Measurements from ENCODE around the gene TENM4.

Gene TENM4

GRCh38 chr11:79440571-79441460, at the start of gene TENM4:
Gene TENM4, minus strand, starts transcription at chr11:79441030. Its CDS starts 371,086 bp downstream, at chr11:79069944.
- no peak for DNase-seq (ENCODE audit: low read depth)

GRCh38 chr11:79488286-79488685, 47.5 kb upstream of the TENM4 start:
- DNase-seq (ENCODE audit: low read depth), result no peak

DNA sequence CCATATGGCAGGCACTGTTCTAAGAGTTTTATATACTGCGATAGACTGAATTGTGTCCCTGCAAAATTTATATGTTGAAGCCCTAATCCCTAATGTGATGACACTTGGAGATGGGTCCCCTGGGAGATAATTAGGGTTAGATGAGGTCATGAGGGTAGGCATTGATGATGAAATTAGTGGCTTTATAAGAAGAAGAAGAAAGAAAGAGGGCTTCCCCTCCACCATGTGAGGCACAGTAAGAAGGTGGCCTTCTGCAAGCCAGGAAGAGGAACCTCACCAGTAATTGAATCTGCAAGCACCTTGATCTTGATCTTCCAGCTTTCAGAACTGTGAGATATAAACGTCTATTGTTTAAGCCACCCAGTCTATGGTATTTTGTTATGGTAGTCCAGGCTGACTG, 46.6 kb upstream of the TENM4 start:
- DNase-seq (ENCODE audit: low read depth), result no peak

DNA sequence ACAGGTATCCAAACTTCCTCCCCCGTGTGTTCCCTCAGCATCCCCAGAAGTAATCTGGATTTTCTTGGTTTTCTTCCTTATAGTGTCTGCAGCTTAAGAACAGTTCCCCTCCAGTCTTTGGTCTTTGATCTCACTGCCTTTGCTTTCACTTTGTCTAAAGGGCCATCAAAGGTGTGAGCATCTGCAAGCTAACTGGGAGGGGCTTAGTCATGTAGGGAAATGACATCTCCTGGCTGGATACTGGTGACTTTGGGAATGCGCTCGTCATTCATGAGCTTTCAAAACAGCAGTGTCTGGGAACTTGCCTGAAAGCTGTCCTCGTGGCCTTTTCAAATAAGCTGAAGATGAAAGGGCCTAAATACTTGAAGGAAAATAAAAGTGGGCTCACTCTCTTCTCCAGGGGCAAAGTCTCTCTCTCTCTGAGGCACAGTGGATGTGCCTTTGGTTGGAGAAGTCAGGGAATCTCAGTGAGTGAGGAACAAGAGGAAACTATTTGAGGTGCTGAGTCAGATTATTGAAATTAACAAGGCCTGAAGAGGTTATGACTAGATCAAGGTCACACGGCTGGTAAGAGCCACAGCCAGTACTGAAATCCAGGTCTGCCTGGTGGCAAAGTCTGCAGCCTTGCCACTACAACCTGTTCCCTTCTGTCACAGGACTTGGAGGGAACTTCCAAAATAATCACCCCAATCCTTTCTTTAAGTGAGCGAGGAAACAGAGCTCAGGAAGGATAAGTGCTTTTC, 45.6 kb upstream of the TENM4 start:
- no peak for DNase-seq (ENCODE audit: low read depth)

DNA sequence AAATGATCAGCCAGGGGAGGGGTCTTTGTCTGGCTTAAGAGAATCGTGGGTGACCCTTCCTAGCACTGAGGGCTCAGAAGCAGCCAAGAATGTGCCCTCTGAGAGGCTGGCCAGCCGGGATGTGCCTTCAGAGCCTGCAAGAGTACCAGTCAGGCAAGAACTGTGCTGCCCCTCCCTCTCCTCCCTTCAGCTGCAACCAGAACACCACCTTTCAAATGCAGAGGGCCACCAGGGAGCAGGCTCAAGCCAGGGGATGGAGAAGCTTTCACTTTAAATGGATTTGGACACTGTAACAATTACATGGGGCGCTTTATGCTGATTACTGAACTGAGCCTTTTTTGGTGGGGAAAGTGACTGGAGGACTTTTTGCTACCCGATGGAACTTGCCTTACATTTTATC, 44.9 kb upstream of the TENM4 start:
- no peak for DNase-seq (ENCODE audit: low read depth)

DNA sequence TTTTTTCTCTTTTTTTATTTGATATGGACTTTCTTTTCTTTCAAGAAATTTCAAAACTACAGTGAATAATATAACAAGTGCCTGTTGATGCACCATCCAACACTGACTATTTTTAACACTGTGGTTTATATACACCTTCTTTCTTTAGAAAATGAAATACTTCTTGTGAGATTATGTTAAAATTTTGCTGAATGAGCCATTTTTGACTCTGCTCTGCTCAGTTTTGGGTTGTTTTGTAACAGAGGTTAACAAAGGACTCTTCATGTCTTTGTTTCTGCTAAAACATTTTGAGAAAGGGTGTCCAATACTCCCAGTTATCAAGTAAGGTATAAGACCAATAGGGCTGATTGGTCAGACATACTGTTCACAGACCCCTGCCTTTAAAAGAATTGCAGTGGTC, 44.0 kb upstream of the TENM4 start:
- no peak for DNase-seq (ENCODE audit: low read depth)

- DNase-seq (ENCODE audit: low read depth), result no peak
Observed at GRCh38 chr11:79482800-79483199, 42.0 kb upstream of the TENM4 start.

- DNase-seq (ENCODE audit: low read depth), result no peak
Observed at GRCh38 chr11:79481795-79482194, 41.0 kb upstream of the TENM4 start.

DNA sequence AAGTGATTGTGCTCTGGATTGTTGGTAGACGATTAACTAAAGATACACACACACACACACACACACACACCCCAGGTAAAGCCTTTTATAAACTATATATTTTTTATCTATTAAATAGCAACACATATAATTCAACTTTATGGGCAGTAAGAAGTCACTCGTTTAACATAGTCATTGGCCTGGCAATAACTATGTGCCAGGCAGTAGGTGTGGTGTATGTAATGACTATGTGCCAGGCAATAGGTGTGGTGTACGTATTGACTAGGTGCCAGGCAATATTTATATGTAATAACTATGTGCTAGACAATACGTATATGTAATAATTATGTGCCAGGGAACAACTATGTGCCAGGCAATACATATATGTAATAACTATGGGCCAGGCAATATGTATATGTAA, 40.0 kb upstream of the TENM4 start:
- no peak for DNase-seq (ENCODE audit: low read depth)

- no peak for DNase-seq (ENCODE audit: low read depth)
Observed at GRCh38 chr11:79472819-79473529, 32.1 kb upstream of the TENM4 start.

GRCh38 chr11:79471071-79471844, 30.4 kb upstream of the TENM4 start:
- DNase-seq (ENCODE audit: low read depth), result no peak

DNA sequence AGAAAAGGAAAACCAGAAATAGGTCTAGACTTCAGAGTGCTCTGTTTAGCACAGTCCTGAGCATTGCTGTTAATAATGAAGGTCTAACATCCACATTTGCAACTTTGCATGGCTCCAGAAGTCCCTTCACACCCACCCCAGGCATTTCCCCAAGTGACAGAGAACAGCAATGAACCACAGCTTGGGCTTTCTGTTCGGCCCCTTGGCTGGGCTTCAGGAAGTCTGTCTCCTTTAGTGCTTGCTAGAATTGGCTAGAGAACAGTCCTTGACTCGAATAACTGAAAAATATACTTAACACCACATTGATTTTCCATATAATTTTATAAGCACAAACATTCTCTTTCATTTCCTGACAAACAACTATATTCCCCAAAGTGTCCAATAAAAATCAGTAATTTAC, 29.3 kb upstream of the TENM4 start:
- no peak for DNase-seq (ENCODE audit: low read depth)

DNA sequence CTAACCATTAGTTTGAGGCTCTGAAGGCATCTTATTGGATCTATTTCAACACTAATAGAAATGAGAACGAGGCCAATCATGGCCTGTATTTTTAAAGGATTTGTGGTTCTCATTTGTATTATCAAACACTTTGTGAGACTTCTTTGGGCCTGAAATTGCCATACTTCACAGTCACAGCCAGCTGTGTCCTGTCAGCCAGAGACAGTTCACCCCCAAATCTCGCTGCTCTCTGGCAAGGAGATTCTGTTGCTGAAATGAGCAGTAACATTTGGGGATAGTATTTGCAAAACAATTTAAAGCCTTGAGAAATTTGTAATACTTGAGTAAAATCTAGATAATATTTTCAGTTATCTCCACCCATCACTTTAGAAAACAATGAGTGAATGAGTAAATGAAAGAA, 26.9 kb upstream of the TENM4 start:
- DNase-seq (ENCODE audit: low read depth), result no peak

- DNase-seq (ENCODE audit: low read depth), result no peak
Observed at GRCh38 chr11:79466411-79466810, 25.6 kb upstream of the TENM4 start.

DNA sequence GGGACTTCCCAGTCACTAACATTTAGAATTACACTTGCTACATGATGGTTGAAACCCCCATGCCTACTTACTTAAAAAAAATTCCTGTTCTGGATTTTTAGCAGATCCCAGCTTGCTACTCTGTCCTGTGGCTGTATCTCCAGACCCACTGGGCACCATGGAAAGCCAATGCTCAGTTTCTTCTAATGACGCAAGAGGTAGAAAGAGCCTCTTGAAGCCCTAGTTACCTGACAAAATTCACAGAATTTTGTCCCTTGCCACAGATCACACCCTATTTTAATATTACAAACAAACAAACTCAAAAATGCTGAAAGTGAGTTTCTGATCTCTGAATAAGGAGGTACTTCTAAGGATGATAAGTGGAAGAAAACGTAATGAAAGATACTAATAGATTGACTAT, 24.3 kb upstream of the TENM4 start:
- DNase-seq (ENCODE audit: low read depth), result no peak

DNA sequence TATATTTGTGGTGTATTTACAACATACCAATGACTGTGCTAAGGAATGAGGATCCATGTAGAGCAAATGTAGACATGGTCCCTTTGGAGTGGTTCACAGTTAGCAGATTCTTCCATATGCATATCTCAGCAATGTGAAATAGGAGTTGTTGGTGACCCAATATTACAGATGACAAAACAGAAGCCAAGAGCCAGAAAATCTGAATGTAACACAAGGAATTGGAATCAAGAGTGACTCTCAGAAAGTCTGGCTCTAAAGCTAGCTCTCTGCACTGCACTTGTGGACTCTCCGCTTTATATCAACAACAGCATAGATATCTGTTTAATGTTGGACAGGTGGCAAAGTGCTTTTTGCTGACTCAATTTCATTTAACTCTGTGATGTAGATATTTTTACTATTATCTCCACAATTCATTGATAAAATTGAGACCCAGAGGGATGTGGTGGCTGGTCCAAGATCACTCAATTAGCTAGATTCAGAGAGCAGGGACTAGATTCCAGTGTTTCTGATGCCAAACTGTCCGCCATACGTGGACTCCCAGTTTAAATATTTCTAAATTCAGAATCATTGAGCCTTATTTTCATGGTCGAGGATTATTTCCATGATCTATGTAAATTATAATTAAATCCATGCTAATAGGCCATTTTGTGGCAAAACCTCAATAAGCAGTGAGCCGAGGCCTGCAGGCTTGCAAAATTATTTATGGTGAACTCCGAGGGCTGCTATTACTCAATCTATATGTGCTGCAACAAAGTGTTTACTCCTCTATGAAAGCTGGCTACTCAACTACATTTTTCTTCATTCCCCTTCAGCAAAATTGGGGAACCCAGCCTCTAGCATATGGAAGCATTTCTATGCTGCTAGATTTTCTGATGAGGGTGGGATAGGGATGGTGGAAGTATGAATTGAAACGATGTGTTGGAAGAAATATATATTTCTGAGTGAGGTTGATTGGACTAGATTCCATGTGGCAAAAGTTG, 21.1 kb upstream of the TENM4 start:
- no peak for DNase-seq (ENCODE audit: low read depth)

DNA sequence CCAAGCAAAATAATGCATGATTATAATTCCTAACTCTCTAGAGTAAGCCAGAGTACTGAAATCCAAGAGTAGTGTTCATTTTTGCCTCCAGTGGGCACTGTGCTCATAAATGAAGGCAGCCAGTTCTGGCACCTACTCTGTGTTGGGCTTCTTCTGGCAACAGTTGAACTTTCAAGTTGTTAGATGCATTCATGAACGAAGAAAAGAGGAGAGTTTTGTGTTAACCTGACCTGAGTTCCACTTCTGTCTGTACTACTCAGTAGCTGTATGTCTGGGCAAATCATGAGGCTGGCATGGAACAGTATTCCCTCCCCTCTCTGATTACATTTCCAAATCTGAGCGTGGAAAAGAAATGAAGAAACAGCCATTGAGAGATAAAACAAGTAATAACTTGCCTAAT, 20.3 kb upstream of the TENM4 start:
- no peak for DNase-seq (ENCODE audit: low read depth)

- DNase-seq (ENCODE audit: low read depth), result no peak
Observed at GRCh38 chr11:79458709-79459108, 17.9 kb upstream of the TENM4 start.

GRCh38 chr11:79456501-79456900, 15.7 kb upstream of the TENM4 start:
- no peak for DNase-seq (ENCODE audit: low read depth)

- no peak for DNase-seq (ENCODE audit: low read depth)
Observed at GRCh38 chr11:79453617-79454016, 12.8 kb upstream of the TENM4 start.

DNA sequence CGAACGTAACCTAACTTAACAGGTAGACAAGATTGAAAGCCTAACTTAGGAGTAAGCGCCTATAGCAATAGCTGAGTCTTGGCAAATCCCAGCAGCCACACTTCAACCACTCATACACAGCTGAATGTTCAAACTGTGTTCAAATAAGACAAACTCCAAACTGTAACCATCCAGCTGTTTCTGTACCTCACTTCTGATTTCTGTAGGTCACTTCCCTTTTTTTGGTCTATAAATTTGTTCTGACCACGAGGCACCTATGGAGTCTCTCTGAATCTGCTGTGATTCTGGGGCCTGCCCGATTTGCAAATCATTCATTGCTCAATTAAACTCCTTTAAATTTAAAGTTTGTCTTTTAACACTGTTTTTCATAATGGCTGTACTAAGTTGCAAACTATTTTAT, 8.2 kb upstream of the TENM4 start:
- no peak for DNase-seq (ENCODE audit: low read depth)
